GM19372 (cell line): ENCODE measurements around the gene CSNK1A1.

Experiments used
- ATAC-seq: cut with Tn5 transposase; IDR thresholded peaks from one replicate; pipeline ENCODE4 v1.9.1; 2021; ENCODE audit warnings: mild to moderate bottlenecking, low read depth, moderate library complexity; ENCODE audit not compliant: unreplicated experiment

The CSNK1A1 gene

DNA sequence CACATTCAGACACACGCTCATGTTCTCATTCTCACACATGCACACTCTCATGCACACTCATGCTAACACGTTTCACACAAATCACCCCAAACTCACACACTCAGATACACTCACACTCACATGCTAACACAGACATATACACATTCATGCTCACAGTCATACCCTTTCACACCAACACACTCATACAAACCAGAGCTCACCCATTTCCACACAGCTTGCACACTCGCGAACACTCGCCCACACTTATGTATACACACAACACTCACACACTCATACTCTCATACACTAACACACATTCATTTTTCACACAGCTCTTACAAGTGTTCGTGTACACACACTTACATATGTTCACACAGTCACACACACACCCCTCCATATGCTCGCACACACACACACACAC lies 108.0 kb downstream of the CSNK1A1 start:
- no peak for ATAC-seq

DNA sequence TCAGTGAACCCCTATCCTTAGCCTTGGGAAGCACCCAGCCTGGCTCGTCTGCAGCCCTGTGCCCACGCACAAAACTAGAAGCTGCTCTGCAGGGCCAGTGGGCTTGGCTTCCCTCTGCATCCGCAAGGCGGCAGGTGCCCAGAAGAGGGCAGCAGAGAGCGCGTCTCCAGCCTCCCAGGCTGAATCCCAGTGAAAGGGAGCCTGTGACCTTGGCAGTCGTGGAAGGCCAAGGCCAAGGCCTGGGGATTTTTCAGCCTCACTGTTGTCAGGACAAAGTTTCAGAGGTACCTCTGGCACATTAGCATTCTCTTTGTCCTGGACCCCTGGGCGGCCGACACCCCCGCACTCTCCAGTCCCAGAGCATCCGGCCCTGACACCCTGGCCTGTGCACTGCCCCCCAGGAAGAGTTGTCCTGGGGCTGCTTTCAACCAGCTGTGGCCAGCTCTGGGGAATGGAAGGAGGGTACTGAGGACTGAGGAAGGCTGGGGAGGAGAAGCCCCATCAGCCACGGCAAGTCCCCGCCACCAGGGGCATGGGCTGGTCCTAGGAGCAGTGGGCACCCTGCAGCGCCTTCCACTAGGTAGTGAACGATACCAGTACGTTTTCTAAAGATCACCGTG lies 108.6 kb downstream of the CSNK1A1 start:
- peak; percentile 73 for ATAC-seq
